Fibroblast of lung (primary cell): ENCODE measurements around the gene UNC5A.

Source experiments
- EZH2 ChIP-seq: IDR thresholded peaks from 2 replicates; pipeline ENCODE4 v1.5.1; 2012; ENCODE audit warnings: low read length, control low read depth, mild to moderate bottlenecking; ENCODE audit errors: missing control alignments
- TF ChIP-seq, protein P1 (sequence below), 2 donors: IDR thresholded peaks in 1 of 2; conservative IDR thresholded peaks in 1 of 2; 1 replicate in 1 of 2; 2 replicates in 1 of 2; pipeline ENCODE4 v1.5.1; 2011 to 2012; ENCODE audit warnings: low read length in 2 of 2, control low read depth in 1 of 2, inconsistent platforms in 1 of 2, low read depth in 1 of 2, mild to moderate bottlenecking in 1 of 2

DNA sequence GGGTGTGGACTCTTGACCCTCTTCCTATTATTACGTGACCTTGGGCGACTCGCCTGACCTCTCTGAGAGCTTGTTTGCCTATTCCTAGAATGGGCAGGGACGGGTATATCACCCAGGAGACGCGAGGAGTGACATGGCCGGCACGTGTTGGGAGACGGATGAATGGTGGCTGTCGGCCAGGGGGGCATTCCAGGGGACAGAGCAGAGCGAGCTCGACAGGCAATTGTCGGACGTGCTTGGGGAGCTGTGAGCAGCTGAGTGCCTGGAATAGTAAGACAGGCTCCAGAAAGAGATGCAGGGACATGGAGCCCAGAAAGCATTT is 29.3 kb upstream of the UNC5A start:
- TF ChIP-seq, protein P1, sequence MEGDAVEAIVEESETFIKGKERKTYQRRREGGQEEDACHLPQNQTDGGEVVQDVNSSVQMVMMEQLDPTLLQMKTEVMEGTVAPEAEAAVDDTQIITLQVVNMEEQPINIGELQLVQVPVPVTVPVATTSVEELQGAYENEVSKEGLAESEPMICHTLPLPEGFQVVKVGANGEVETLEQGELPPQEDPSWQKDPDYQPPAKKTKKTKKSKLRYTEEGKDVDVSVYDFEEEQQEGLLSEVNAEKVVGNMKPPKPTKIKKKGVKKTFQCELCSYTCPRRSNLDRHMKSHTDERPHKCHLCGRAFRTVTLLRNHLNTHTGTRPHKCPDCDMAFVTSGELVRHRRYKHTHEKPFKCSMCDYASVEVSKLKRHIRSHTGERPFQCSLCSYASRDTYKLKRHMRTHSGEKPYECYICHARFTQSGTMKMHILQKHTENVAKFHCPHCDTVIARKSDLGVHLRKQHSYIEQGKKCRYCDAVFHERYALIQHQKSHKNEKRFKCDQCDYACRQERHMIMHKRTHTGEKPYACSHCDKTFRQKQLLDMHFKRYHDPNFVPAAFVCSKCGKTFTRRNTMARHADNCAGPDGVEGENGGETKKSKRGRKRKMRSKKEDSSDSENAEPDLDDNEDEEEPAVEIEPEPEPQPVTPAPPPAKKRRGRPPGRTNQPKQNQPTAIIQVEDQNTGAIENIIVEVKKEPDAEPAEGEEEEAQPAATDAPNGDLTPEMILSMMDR (conservative IDR thresholded peaks at IDR 0.05 in 1 of 2, IDR thresholded peaks at IDR 0.05 in 1 of 2; ENCODE audit: low read depth in 1 of 2, low read length in 2 of 2), result no peak
- no peak for TF ChIP-seq EZH2
